Hepatocyte (in vitro differentiated cells): ENCODE measurements around the gene MAGI1. TPM values are rescaled to one million over a fixed set of nuclear protein-coding genes. Genes with fewer than 3 reads are reported as not detected.

ENCODE experiments used
- DNase-seq: peaks from one replicate; pipeline ENCODE4 v3.0.0-alpha.2; 2016; ENCODE audit warnings: low spot score
- H2AFZ ChIP-seq: fragments of 200-600 bp; sonication (generic); 2 replicates; pipeline ENCODE4 v1.6.0; 2016; ENCODE audit warnings: antibody characterized with exemption, mild to moderate bottlenecking
- H3K27ac ChIP-seq: fragments of 200-600 bp; sonication (generic); 2 replicates; pipeline ENCODE4 v1.5.1; 2016; ENCODE audit warnings: mild to moderate bottlenecking
- H3K27me3 ChIP-seq: fragments of 200-600 bp; sonication (generic); 2 replicates; pipeline ENCODE4 v1.6.1; 2016
- H3K36me3 ChIP-seq: fragments of 200-600 bp; sonication (generic); replicated peaks from 2 replicates; pipeline ENCODE4 v1.5.1; 2016; ENCODE audit warnings: low read depth; ENCODE audit not compliant: insufficient read depth
- H3K4me1 ChIP-seq: fragments of 200-600 bp; sonication (generic); 2 replicates; pipeline ENCODE4 v1.5.1; 2016; ENCODE audit warnings: mild to moderate bottlenecking, moderate library complexity; ENCODE audit not compliant: insufficient read depth
- H3K4me2 ChIP-seq: fragments of 200-600 bp; sonication (generic); 2 replicates; pipeline ENCODE4 v1.6.0; 2016
- H3K4me3 ChIP-seq: fragments of 200-600 bp; sonication (generic); 2 replicates; pipeline ENCODE4 v1.5.1; 2016; ENCODE audit warnings: mild to moderate bottlenecking
- H3K79me2 ChIP-seq: fragments of 200-600 bp; sonication (generic); 2 replicates; pipeline ENCODE4 v1.6.0; 2017; ENCODE audit warnings: mild to moderate bottlenecking
- H3K9me2 ChIP-seq: fragments of 200-600 bp; sonication (generic); replicated peaks from 2 replicates; pipeline ENCODE4 v1.6.0; 2017; ENCODE audit warnings: mild to moderate bottlenecking; ENCODE audit not compliant: insufficient read depth
- H3K9me3 ChIP-seq: fragments of 200-600 bp; sonication (generic); 2 replicates; pipeline ENCODE4 v1.5.1; 2016; ENCODE audit warnings: low read depth, mild to moderate bottlenecking
- H4K20me1 ChIP-seq: fragments of 200-600 bp; sonication (generic); 2 replicates; pipeline ENCODE4 v1.6.0; 2016; ENCODE audit warnings: mild to moderate bottlenecking; ENCODE audit not compliant: insufficient read depth, poor library complexity, severe bottlenecking
- CTCF ChIP-seq: fragments of 200-600 bp; sonication (generic); IDR thresholded peaks from 2 replicates; pipeline ENCODE4 v1.5.1; 2016; ENCODE audit warnings: antibody characterized with exemption, mild to moderate bottlenecking; ENCODE audit not compliant: poor library complexity
- EZH2 ChIP-seq: fragments of 200-600 bp; sonication (generic); IDR thresholded peaks from 2 replicates; pipeline ENCODE4 v1.6.1; 2016; ENCODE audit warnings: antibody characterized with exemption, mild to moderate bottlenecking, borderline replicate concordance
- EZH2phosphoT487 ChIP-seq: fragments of 200-600 bp; sonication (generic); IDR thresholded peaks from one replicate; pipeline ENCODE4 v1.6.1; 2018; ENCODE audit warnings: antibody characterized with exemption, mild to moderate bottlenecking, low read depth, moderate library complexity; ENCODE audit not compliant: unreplicated experiment, severe bottlenecking
- WGBS: methylation state at CpG from one replicate; pipeline ENCODE4 v1.1.6; 2016; ENCODE audit warnings: low lambda C conversion rate; ENCODE audit errors: missing lambda C conversion rate; 5-methylcytosine and 5-hydroxymethylcytosine counted together
- polyA plus RNA-seq: library from polyadenylated mRNA; unstranded; fragments of >200 nt; fragmentation: Nextera tagmentation; extraction: Ambion mirVana; gene quantifications from 2 replicates; pipeline ENCODE4 v1.2.1, GENCODE V29; 2016
- total RNA-seq: library from RNA; depleted of rRNA; stranded (reverse); fragments of >200 nt; gene quantifications from 2 replicates; pipeline ENCODE4 v1.2.3, GENCODE V29; 2014

MAGI1 gene
- total and polyA plus RNA-seq, 2 experiments from 2014 or later = 26.2 to 43.5 TPM

- Histone ChIP-seq H3K9me2 (no peaks in the 10 kb centered on the region), H3K36me3 (no peaks in the 10 kb centered on the region), H3K4me1 (peaks cover 8% of the 10 kb centered on the region), H3K9me3 (no peaks in the 10 kb centered on the region), H3K4me2 (peak overlapping the region; percentile 64), H3K27ac (peak overlapping the region; percentile 7), H4K20me1 (peaks cover 4% of the 10 kb centered on the region), H3K79me2 (peaks cover 78% of the 10 kb centered on the region), H3K4me3 (no peak overlapping the region), H2AFZ (no peak overlapping the region), H3K27me3 (no peaks in the 10 kb centered on the region)
- DNase-seq = no peak
- no peak for TF ChIP-seq EZH2phosphoT487
- no peak for TF ChIP-seq EZH2
- no peak for TF ChIP-seq CTCF
- 63% methylated on average over 5 of the region's 5 CpGs for WGBS
These were observed 280.3 kb downstream of the MAGI1 start for GRCh38 chr3:65758438-65758837.

- Histone ChIP-seq H3K79me2 (peaks cover 61% of the 10 kb centered on the region), H4K20me1 (peaks cover 4% of the 10 kb centered on the region), H3K4me1 (peaks cover 3% of the 10 kb centered on the region), H3K9me3 (no peaks in the 10 kb centered on the region), H3K4me3 (no peak overlapping the region), H3K36me3 (no peaks in the 10 kb centered on the region), H3K4me2 (no peak overlapping the region), H3K27me3 (no peaks in the 10 kb centered on the region), H3K9me2 (no peaks in the 10 kb centered on the region), H2AFZ (no peak overlapping the region), H3K27ac (no peak overlapping the region)
- DNase-seq = no peak
- TF ChIP-seq EZH2phosphoT487 (no peak), CTCF (no peak), EZH2 (no peak)
- WGBS = 91% methylated on average over 1 of the region's 1 CpG
These were observed 286.1 kb downstream of the MAGI1 start for GRCh38 chr3:65752636-65753035.

GRCh38 chr3:65751123-65751700 is 287.5 kb downstream of the MAGI1 start:
- Histone ChIP-seq H3K79me2 (peaks cover 55% of the 10 kb centered on the region), H2AFZ (no peak overlapping the region), H3K4me3 (no peak overlapping the region), H4K20me1 (peaks cover 4% of the 10 kb centered on the region), H3K36me3 (no peaks in the 10 kb centered on the region), H3K9me2 (no peaks in the 10 kb centered on the region), H3K4me1 (no peaks in the 10 kb centered on the region), H3K9me3 (no peaks in the 10 kb centered on the region), H3K4me2 (no peak overlapping the region), H3K27ac (no peak overlapping the region), H3K27me3 (no peaks in the 10 kb centered on the region)
- DNase-seq = peak; percentile 63
- 55% methylated on average over 5 of the region's 5 CpGs for WGBS
- TF ChIP-seq EZH2 (no peak), EZH2phosphoT487 (no peak), CTCF (peak; percentile 65)

DNA sequence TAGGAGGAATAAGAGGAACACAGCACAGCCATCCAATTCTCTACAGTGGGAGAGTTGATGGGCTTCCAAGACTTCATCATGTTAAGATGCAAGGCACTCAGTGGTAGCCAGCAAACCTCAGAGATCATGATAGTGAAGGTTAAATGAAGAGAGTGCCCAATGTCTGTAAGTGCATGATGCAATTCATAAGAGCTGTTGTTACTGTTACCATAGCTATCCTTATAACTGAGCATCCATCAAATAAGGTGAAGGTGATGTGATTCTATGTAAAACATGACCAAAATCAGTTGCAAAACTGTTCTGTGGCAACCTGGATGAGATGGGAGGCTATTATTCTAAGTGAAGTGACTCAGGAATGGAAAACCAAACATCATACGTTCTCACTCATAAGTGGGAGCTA is 289.7 kb downstream of the MAGI1 start:
- Histone ChIP-seq H3K9me3 (no peaks in the 10 kb centered on the region), H3K36me3 (no peaks in the 10 kb centered on the region), H3K27ac (no peak overlapping the region), H3K4me1 (no peaks in the 10 kb centered on the region), H4K20me1 (no peaks in the 10 kb centered on the region), H3K27me3 (no peaks in the 10 kb centered on the region), H3K79me2 (peaks cover 35% of the 10 kb centered on the region), H3K4me3 (no peak overlapping the region), H3K9me2 (no peaks in the 10 kb centered on the region), H2AFZ (no peak overlapping the region), H3K4me2 (no peak overlapping the region)
- 100% methylated on average over 1 of the region's 1 CpG for WGBS
- TF ChIP-seq EZH2phosphoT487 = no peak
- TF ChIP-seq EZH2 = no peak
- no peak for TF ChIP-seq CTCF
- DNase-seq = no peak
